Type B pancreatic cell (in vitro differentiated cells): ENCODE results near the gene DUOXA2. TPM values are rescaled to one million over a fixed set of nuclear protein-coding genes. Genes with fewer than 3 reads are reported as not detected.
A peak's percentile ranks its signal among the peaks of the same experiment; 100 is the strongest.
"Not testable (repeated sequence)": the region's sequence is repeated elsewhere in the genome, so short reads cannot be mapped to it uniquely, and the experiment has no call there.

Experiments used
- DNase-seq: peaks from one replicate; pipeline ENCODE4 v3.0.0; 2021; ENCODE audit warnings: mixed read lengths; ENCODE audit not compliant: unreplicated experiment; ENCODE audit errors: extremely low spot score
- H3K27ac Mint-ChIP-seq: 2 replicates; pipeline ENCODE4 v1.8.0; 2021; ENCODE audit warnings: mild to moderate bottlenecking, mixed read lengths
- H3K27me3 Mint-ChIP-seq: 2 replicates; pipeline ENCODE4 v1.8.0; 2021; ENCODE audit warnings: mixed read lengths
- H3K36me3 Mint-ChIP-seq: 2 replicates; pipeline ENCODE4 v1.8.0; 2021; ENCODE audit warnings: mixed read lengths
- H3K4me1 Mint-ChIP-seq: one replicate; pipeline ENCODE4 v1.8.0; 2021; ENCODE audit warnings: mixed read lengths; ENCODE audit not compliant: unreplicated experiment
- H3K4me3 Mint-ChIP-seq: 2 replicates; pipeline ENCODE4 v1.8.0; 2021; ENCODE audit warnings: mild to moderate bottlenecking, mixed read lengths
- H3K9me3 Mint-ChIP-seq: 2 replicates; pipeline ENCODE4 v1.8.0; 2021; ENCODE audit warnings: mixed read lengths
- total RNA-seq: library from RNA; stranded (reverse); gene quantifications from 2 replicates; pipeline ENCODE4 v1.2.1, GENCODE V29; 2021; ENCODE audit warnings: low replicate concordance
- TF ChIP-seq, protein P1 (sequence below): fragments of 200-600 bp; sonication (generic); conservative IDR thresholded peaks from 2 replicates; pipeline ENCODE4 v1.5.0; 2021; ENCODE audit warnings: antibody characterized with exemption, mild to moderate bottlenecking

Gene DUOXA2
- total RNA-seq, 1 donor from 2014 or later = 0.17 TPM

DNA sequence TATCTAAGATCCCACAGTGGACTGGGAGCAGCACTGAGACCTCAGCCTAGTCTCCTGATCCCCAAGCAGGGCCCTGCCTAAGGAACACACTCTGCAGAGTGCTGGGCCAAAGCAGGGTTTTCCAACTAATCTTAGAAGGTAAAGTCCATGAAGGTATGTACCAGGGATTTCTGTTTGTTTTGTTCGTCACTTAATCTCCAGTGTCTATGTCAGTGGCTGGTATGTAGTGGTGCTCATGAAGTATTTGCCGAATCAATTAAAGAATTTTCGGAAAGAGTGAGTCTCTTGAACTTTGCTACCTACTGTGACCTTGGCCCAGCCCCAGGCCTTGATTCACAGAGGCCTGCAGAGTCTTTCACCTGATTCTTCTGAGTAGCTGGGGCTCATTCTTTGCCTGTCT is 17.4 kb downstream of the DUOXA2 start:
- H3K36me3 Mint-ChIP-seq = no peaks in the 10 kb centered on the region
- no peaks in the 10 kb centered on the region for H3K9me3 Mint-ChIP-seq
- H3K27me3 Mint-ChIP-seq = peaks cover 80% of the 10 kb centered on the region
- no peak for DNase-seq
- H3K4me3 Mint-ChIP-seq = peak overlapping the region; percentile 54
- H3K27ac Mint-ChIP-seq = no peak overlapping the region
- TF ChIP-seq, protein P1, sequence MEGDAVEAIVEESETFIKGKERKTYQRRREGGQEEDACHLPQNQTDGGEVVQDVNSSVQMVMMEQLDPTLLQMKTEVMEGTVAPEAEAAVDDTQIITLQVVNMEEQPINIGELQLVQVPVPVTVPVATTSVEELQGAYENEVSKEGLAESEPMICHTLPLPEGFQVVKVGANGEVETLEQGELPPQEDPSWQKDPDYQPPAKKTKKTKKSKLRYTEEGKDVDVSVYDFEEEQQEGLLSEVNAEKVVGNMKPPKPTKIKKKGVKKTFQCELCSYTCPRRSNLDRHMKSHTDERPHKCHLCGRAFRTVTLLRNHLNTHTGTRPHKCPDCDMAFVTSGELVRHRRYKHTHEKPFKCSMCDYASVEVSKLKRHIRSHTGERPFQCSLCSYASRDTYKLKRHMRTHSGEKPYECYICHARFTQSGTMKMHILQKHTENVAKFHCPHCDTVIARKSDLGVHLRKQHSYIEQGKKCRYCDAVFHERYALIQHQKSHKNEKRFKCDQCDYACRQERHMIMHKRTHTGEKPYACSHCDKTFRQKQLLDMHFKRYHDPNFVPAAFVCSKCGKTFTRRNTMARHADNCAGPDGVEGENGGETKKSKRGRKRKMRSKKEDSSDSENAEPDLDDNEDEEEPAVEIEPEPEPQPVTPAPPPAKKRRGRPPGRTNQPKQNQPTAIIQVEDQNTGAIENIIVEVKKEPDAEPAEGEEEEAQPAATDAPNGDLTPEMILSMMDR = no peak
- peaks cover 12% of the 10 kb centered on the region for H3K4me1 Mint-ChIP-seq

- H3K9me3 Mint-ChIP-seq = no peaks in the 10 kb centered on the region
Measured at GRCh38 chr15:45132844-45133560, 18.9 kb downstream of the DUOXA2 start.

GRCh38 chr15:45133561-45133920 is 19.4 kb downstream of the DUOXA2 start:
- TF ChIP-seq, protein P1 = no peak
- DNase-seq = no peak
- peaks cover 75% of the 10 kb centered on the region for H3K27me3 Mint-ChIP-seq
- H3K9me3 Mint-ChIP-seq = no peaks in the 10 kb centered on the region
- H3K4me3 Mint-ChIP-seq = no peak overlapping the region
- H3K36me3 Mint-ChIP-seq = no peaks in the 10 kb centered on the region
- no peak overlapping the region for H3K27ac Mint-ChIP-seq
- peaks cover 8% of the 10 kb centered on the region for H3K4me1 Mint-ChIP-seq

More at GRCh38 chr15:45132844-45133560, 18.9 kb downstream of the DUOXA2 start:
- peaks cover 76% of the 10 kb centered on the region for H3K27me3 Mint-ChIP-seq
- no peak for DNase-seq
- H3K4me3 Mint-ChIP-seq = no peak overlapping the region
- peaks cover 12% of the 10 kb centered on the region for H3K4me1 Mint-ChIP-seq
- H3K36me3 Mint-ChIP-seq = no peaks in the 10 kb centered on the region
- H3K27ac Mint-ChIP-seq = no peak overlapping the region
- TF ChIP-seq, protein P1 = no peak

DNA sequence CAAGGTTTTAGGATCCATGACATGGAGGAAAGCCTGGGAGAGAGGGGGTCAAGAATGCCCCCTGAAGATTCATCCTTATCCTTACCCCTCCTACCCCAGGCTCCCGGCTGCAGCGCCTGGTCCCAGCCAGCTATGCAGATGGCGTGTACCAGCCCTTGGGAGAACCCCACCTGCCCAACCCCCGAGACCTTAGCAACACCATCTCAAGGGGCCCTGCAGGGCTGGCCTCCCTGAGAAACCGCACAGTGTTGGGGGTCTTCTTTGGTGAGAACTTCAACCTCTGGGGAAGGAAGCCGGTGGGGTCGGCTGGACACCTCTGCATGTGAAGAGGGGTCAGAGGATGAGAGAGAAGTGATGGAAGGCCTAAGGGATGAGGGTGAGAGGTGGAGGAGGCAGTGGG is 19.9 kb downstream of the DUOXA2 start:
- no peak for DNase-seq
- TF ChIP-seq, protein P1 = no peak
- Mint-ChIP-seq H3K27me3 (peaks cover 70% of the 10 kb centered on the region), H3K4me1 (peaks cover 5% of the 10 kb centered on the region), H3K27ac (no peak overlapping the region), H3K4me3 (no peak overlapping the region), H3K36me3 (no peaks in the 10 kb centered on the region), H3K9me3 (no peaks in the 10 kb centered on the region)

- TF ChIP-seq, protein P1 = no peak
- Mint-ChIP-seq H3K27ac (no peak overlapping the region), H3K4me1 (peaks cover 5% of the 10 kb centered on the region), H3K9me3 (no peaks in the 10 kb centered on the region), H3K36me3 (no peaks in the 10 kb centered on the region), H3K4me3 (peak overlapping the region; percentile 60), H3K27me3 (peaks cover 64% of the 10 kb centered on the region)
- DNase-seq = no peak
Measured at GRCh38 chr15:45134682-45135604, 20.8 kb downstream of the DUOXA2 start.

DNA sequence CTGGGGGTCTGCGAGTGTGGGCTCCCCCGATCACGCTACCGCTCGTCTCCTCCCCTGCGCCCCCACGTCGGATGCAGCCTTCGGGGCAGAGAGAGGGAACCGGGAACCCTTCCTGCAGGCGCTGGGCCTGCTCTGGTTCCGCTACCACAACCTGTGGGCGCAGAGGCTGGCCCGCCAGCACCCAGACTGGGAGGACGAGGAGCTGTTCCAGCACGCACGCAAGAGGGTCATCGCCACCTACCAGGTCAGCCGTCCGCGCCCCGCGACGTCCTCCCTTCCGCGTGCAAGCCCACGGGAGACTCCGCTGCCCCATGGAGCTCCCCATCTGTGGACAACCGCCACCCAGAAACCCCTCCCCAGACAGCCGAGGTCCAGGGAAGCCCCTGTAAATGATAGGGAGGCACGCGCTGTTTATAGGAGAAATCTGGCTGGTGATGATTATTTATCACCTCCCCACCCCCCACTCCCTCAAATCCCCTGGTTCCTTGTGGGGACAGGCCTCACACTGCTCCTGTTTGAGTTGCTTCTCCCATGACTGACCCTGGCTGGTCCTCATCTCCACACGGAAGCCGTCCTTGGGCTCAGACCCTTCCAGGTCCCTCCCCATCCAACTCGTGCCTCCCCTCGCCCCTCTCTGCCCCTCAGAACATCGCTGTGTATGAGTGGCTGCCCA is 21.7 kb downstream of the DUOXA2 start:
- not testable (repeated sequence) for H3K36me3 Mint-ChIP-seq, DNase-seq, H3K4me3 Mint-ChIP-seq

More for the DNA sequence above, 21.7 kb downstream of the DUOXA2 start:
- H3K4me1 Mint-ChIP-seq, H3K9me3 Mint-ChIP-seq, H3K27ac Mint-ChIP-seq: not testable (repeated sequence)
- peaks cover 55% of the 10 kb centered on the region for H3K27me3 Mint-ChIP-seq
